Natural killer cell treated with Interleukin-12 subunit alpha and Interleukin-12 subunit beta and Interleukin-15 and Interleukin-18, amount 100 ng/mL, for 72 hours (primary cell): ENCODE data around the gene LTBP1. TPM values are rescaled to one million over a fixed set of nuclear protein-coding genes. Genes with fewer than 3 reads are reported as not detected.
A peak's percentile ranks its signal among the peaks of the same experiment; 100 is the strongest.

Experiments used
- ATAC-seq, 2 donors: fragments of 150-1000 bp; cut with Tn5 transposase in 1 of 2; sonication (Bioruptor Pico), chemical (Tn5 transposase) in 1 of 2; 2 replicates each; pipeline ENCODE4 v1.10.0; 2021
- DNase-seq: peaks from one replicate; pipeline ENCODE4 v3.0.0; 2022; ENCODE audit warnings: low spot score
- H3K27ac Mint-ChIP-seq, 2 donors: 1 replicate in 1 of 2; 2 replicates in 1 of 2; pipeline ENCODE4 v1.8.0; 2022; ENCODE audit warnings: mixed read lengths in 2 of 2, mild to moderate bottlenecking in 1 of 2, moderate library complexity in 1 of 2
- H3K27me3 Mint-ChIP-seq, 2 donors: 1 replicate in 1 of 2; 2 replicates in 1 of 2; pipeline ENCODE4 v1.8.0; 2022; ENCODE audit warnings: mixed read lengths in 2 of 2
- H3K36me3 Mint-ChIP-seq: one replicate; pipeline ENCODE4 v1.8.0; 2022; ENCODE audit warnings: mixed read lengths
- H3K4me1 Mint-ChIP-seq, 2 donors: 1 replicate in 1 of 2; 2 replicates in 1 of 2; pipeline ENCODE4 v1.8.0; 2022; ENCODE audit warnings: low read depth in 2 of 2, mixed read lengths in 2 of 2, mild to moderate bottlenecking in 1 of 2
- H3K4me3 Mint-ChIP-seq: one replicate; pipeline ENCODE4 v1.8.0; 2022; ENCODE audit warnings: mixed read lengths
- H3K9me3 Mint-ChIP-seq: 2 replicates; pipeline ENCODE4 v1.8.0; 2022; ENCODE audit warnings: mixed read lengths
- total RNA-seq, 2 donors: library from RNA; stranded (reverse); gene quantifications; one replicate each; pipeline ENCODE4 v1.2.3, GENCODE V29; 2022

Gene LTBP1
- total RNA-seq, 2 donors from 2014 or later = 0.39 to 0.76 TPM

DNA sequence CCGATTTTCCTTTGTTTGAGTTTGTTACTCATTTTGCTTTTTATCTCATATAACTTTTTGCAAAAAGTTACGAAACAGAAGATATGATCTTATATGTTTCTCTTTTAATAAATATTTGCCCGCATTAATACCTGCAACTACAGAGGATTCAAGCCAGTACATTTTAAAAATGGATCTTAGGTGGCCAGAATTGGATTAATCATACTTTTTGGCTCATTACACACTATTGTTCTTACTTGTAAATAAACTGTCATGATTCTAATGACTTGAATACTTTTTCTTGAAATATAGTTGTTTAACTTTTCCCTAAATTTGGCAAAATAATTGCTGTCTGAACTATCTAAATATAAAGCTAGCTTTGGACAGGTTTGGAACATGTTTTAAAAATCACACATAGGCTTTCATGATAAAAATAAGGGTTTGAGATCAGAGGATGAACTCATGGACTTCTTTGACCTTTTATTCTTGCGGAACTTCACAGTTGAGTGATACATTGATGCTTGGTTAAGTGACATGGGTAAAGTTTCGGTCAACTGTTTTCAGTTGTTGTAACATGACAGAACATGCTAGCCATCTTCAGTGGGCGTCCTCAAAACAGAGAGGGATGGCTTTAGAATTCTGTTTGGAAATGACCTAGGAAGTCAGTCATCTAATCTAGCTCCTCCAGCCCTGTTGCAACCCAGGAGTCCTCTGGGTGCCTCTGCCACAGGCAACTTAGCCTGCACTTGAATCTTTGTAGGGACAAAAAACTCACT lies 44.5 kb downstream of the LTBP1 start:
- Mint-ChIP-seq H3K27ac (no peak overlapping the region), H3K27me3 (peaks cover 16 to 25% of the 10 kb centered on the region in 2 donors), H3K36me3 (no peaks in the 10 kb centered on the region), H3K4me3 (no peak overlapping the region), H3K9me3 (peaks cover 5% of the 10 kb centered on the region), H3K4me1 (no peaks in the 10 kb centered on the region)
- ATAC-seq (no peak), DNase-seq (no peak)

- H3K4me1 Mint-ChIP-seq = no peaks in the 10 kb centered on the region
- H3K36me3 Mint-ChIP-seq = no peaks in the 10 kb centered on the region
- H3K4me3 Mint-ChIP-seq = no peak overlapping the region
- no peaks in the 10 kb centered on the region for H3K9me3 Mint-ChIP-seq
- H3K27ac Mint-ChIP-seq = no peak overlapping the region
- DNase-seq (no peak), ATAC-seq (no peak)
- H3K27me3 Mint-ChIP-seq = peaks cover 9 to 10% of the 10 kb centered on the region in 2 donors
Observed at GRCh38 chr2:32993005-32993539, 46.3 kb downstream of the LTBP1 start.

DNA sequence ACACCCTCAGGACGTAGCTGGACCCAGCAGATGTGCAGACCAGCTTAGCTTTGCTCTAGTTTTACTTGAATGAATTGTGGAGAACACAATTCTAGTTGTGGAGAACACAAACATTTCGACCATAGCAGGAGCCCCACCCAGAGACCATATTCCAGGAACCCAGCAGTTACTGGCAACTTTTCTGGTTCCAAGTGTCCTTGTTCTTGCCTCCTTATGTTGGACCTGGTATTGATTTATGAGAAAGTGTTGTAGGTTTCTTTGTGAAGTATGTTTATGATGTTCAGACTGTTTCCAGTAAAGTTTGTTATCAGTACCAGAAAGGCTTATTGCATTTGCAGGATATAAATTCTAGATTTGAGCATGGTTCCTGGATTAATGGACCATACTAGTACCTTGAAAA lies 51.0 kb downstream of the LTBP1 start:
- H3K36me3 Mint-ChIP-seq = no peaks in the 10 kb centered on the region
- H3K27me3 Mint-ChIP-seq = peaks cover 0 to 2% of the 10 kb centered on the region in 2 donors
- H3K4me1 Mint-ChIP-seq = no peaks in the 10 kb centered on the region
- no peak overlapping the region for H3K4me3 Mint-ChIP-seq
- ATAC-seq (no peak), DNase-seq (no peak)
- H3K9me3 Mint-ChIP-seq = no peaks in the 10 kb centered on the region
- H3K27ac Mint-ChIP-seq = no peak overlapping the region

DNA sequence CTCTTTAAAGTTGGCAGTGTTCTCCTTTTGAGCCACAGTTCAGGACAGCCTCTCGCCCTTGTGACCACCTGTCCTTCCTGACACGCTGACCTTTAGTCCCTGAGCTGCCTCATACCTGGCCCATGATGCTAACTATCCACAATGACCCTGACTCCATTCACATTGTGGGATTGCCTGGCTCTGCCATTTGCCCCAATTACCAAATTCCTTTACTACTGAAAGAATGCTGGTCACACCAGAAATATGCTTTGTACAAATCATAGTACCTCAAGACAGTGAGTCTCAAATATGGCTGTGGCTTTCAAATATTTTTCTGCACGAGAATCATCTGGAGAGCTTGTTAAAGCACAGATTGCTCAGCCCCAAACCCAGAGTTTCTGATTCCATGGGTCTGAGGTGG lies 54.2 kb downstream of the LTBP1 start:
- Mint-ChIP-seq H3K9me3 (no peaks in the 10 kb centered on the region), H3K4me1 (peaks cover 0 to 14% of the 10 kb centered on the region in 2 donors), H3K36me3 (no peaks in the 10 kb centered on the region), H3K27me3 (no peaks in the 10 kb centered on the region), H3K27ac (no peak overlapping the region), H3K4me3 (no peak overlapping the region)
- DNase-seq (no peak), ATAC-seq (no peak)

GRCh38 chr2:33001823-33002222 lies 55.1 kb downstream of the LTBP1 start:
- Mint-ChIP-seq H3K9me3 (no peaks in the 10 kb centered on the region), H3K4me3 (no peak overlapping the region), H3K27me3 (no peaks in the 10 kb centered on the region), H3K4me1 (peaks cover 0 to 14% of the 10 kb centered on the region in 2 donors), H3K27ac (no peak overlapping the region), H3K36me3 (no peaks in the 10 kb centered on the region)
- ATAC-seq (no peak), DNase-seq (no peak)

GRCh38 chr2:33002863-33003262 lies 56.1 kb downstream of the LTBP1 start:
- no peaks in the 10 kb centered on the region for H3K36me3 Mint-ChIP-seq
- H3K4me1 Mint-ChIP-seq = peaks cover 0 to 14% of the 10 kb centered on the region in 2 donors
- ATAC-seq = no peak
- no peak overlapping the region for H3K27ac Mint-ChIP-seq
- no peak overlapping the region for H3K4me3 Mint-ChIP-seq
- no peaks in the 10 kb centered on the region for H3K9me3 Mint-ChIP-seq
- no peak for DNase-seq
- no peaks in the 10 kb centered on the region for H3K27me3 Mint-ChIP-seq

DNA sequence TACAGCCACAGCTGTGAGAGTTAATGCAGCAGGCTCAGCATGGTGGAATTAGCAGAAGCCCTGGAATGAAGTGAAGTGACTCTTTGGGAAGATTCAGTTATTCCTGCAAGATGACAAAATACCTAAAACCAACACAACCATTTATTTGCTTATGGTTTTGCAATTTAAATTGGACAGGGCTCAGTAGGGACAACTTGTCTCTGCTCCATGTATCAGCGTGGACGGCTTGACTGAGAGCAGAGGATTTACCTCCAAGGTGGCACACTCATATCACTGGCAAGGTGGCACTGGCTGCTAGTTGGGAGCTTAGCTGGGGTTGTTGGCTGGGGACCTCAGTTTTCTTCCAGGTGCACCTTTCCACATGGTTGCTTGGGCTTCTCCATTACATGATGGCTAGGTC lies 58.3 kb downstream of the LTBP1 start:
- Mint-ChIP-seq H3K4me1 (peaks cover 4 to 14% of the 10 kb centered on the region in 2 donors), H3K27me3 (peaks cover 0 to 10% of the 10 kb centered on the region in 2 donors), H3K36me3 (no peaks in the 10 kb centered on the region), H3K9me3 (no peaks in the 10 kb centered on the region), H3K4me3 (no peak overlapping the region), H3K27ac (no peak overlapping the region)
- DNase-seq (no peak), ATAC-seq (no peak)

- H3K27me3 Mint-ChIP-seq = peaks cover 0 to 10% of the 10 kb centered on the region in 2 donors
- H3K4me3 Mint-ChIP-seq = no peak overlapping the region
- peaks cover 4 to 5% of the 10 kb centered on the region in 2 donors for H3K4me1 Mint-ChIP-seq
- ATAC-seq = peak in 1 of 2 donors; percentile 50
- H3K36me3 Mint-ChIP-seq = no peaks in the 10 kb centered on the region
- no peak overlapping the region for H3K27ac Mint-ChIP-seq
- DNase-seq = no peak
- no peaks in the 10 kb centered on the region for H3K9me3 Mint-ChIP-seq
Observed at GRCh38 chr2:33008716-33009115, 62.0 kb downstream of the LTBP1 start.

GRCh38 chr2:33009249-33009648 lies 62.5 kb downstream of the LTBP1 start:
- no peaks in the 10 kb centered on the region for H3K36me3 Mint-ChIP-seq
- no peaks in the 10 kb centered on the region for H3K9me3 Mint-ChIP-seq
- no peak overlapping the region for H3K4me3 Mint-ChIP-seq

DNA sequence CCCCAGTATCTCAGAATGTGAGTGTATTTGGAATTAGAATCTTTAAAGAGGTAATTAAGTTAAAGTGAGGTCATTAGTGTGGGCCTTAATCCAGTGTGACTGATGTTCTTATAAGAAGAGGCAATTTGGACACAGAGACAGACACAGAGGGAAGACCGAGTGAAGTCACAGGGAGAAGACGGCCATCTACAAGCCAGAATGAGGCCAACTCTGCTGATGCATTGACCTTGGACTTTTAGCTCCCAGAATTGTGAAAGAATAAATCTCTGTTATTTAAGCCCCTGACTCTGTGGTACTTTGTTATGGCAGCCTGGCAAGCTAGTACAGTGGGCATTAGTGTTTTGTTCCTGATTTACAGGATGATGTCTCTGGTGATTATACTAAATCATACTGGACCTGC lies 64.6 kb downstream of the LTBP1 start:
- H3K36me3 Mint-ChIP-seq = no peaks in the 10 kb centered on the region
- no peaks in the 10 kb centered on the region for H3K9me3 Mint-ChIP-seq
- peaks cover 0 to 5% of the 10 kb centered on the region in 2 donors for H3K4me1 Mint-ChIP-seq
- H3K4me3 Mint-ChIP-seq = no peak overlapping the region
- no peak overlapping the region for H3K27ac Mint-ChIP-seq
- ATAC-seq (no peak), DNase-seq (no peak)
- H3K27me3 Mint-ChIP-seq = peaks cover 4 to 10% of the 10 kb centered on the region in 2 donors

More at GRCh38 chr2:33009249-33009648, 62.5 kb downstream of the LTBP1 start:
- peaks cover 0 to 5% of the 10 kb centered on the region in 2 donors for H3K4me1 Mint-ChIP-seq
- no peak overlapping the region for H3K27ac Mint-ChIP-seq
- H3K27me3 Mint-ChIP-seq = peaks cover 3 to 10% of the 10 kb centered on the region in 2 donors
- ATAC-seq = peak in 1 of 2 donors; percentile 15
- no peak for DNase-seq

DNA sequence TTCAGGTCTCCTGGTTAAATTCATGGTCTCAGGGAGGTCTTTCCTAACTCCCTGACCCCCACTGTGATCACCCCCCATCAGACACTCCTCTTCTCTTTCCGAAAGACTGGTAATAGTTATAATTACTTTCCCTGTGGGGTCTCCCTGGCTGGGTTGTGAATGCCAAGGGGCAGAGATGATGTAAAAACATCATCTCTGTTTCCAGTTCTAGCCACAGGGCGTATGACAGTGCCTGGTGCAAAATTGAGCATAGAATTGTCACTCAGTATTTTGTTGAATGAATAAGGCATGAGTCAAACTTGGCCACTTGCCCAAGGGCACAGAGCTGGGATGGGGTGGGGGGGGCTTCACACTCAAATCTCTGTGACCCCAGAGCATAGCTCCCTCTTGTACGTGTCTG lies 65.2 kb downstream of the LTBP1 start:
- no peak for DNase-seq
- Mint-ChIP-seq H3K4me3 (no peak overlapping the region), H3K27me3 (peaks cover 4 to 10% of the 10 kb centered on the region in 2 donors), H3K9me3 (no peaks in the 10 kb centered on the region), H3K36me3 (no peaks in the 10 kb centered on the region), H3K27ac (no peak overlapping the region), H3K4me1 (peaks cover 0 to 5% of the 10 kb centered on the region in 2 donors)
- ATAC-seq = no peak

GRCh38 chr2:33013684-33014110 lies 66.9 kb downstream of the LTBP1 start:
- no peak overlapping the region for H3K4me3 Mint-ChIP-seq
- DNase-seq (no peak), ATAC-seq (no peak)
- no peaks in the 10 kb centered on the region for H3K9me3 Mint-ChIP-seq
- H3K27me3 Mint-ChIP-seq = peaks cover 4 to 7% of the 10 kb centered on the region in 2 donors
- no peak overlapping the region for H3K27ac Mint-ChIP-seq
- peaks cover 0 to 5% of the 10 kb centered on the region in 2 donors for H3K4me1 Mint-ChIP-seq
- H3K36me3 Mint-ChIP-seq = no peaks in the 10 kb centered on the region

DNA sequence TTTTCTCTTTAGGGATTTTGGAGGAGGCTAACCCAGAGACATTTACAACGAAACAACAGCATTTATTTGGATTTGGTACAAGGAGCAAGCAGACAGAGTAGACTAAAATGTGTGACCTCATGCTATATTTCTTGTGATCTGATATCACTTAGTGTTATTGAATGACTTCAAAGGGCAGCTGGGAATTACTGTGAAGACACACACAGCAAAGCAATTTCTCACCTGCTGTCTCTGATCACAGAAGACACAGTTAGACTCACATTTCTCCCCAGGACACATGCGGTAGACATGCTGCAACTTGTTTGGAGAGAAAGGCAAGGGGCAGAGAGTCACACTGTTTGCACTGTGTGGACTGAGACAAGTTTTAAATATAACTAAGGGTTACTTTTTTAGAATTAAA lies 67.5 kb downstream of the LTBP1 start:
- ATAC-seq (no peak), DNase-seq (no peak)
- no peak overlapping the region for H3K4me3 Mint-ChIP-seq
- H3K27ac Mint-ChIP-seq = no peak overlapping the region
- no peaks in the 10 kb centered on the region for H3K9me3 Mint-ChIP-seq
- no peaks in the 10 kb centered on the region for H3K36me3 Mint-ChIP-seq
- peaks cover 0 to 5% of the 10 kb centered on the region in 2 donors for H3K4me1 Mint-ChIP-seq
- peaks cover 3 to 4% of the 10 kb centered on the region in 2 donors for H3K27me3 Mint-ChIP-seq

GRCh38 chr2:33015421-33016142 lies 68.8 kb downstream of the LTBP1 start:
- H3K4me3 Mint-ChIP-seq = no peak overlapping the region
- peaks cover under 1 to 5% of the 10 kb centered on the region in 2 donors for H3K27me3 Mint-ChIP-seq
- H3K4me1 Mint-ChIP-seq = no peaks in the 10 kb centered on the region
- no peaks in the 10 kb centered on the region for H3K9me3 Mint-ChIP-seq
- DNase-seq (no peak), ATAC-seq (peak in 1 of 2 donors; percentile 43)
- no peaks in the 10 kb centered on the region for H3K36me3 Mint-ChIP-seq
- no peak overlapping the region for H3K27ac Mint-ChIP-seq
